H1 (cell line): Measurements from ENCODE around the gene PCED1B. TPM values are rescaled to one million over a fixed set of nuclear protein-coding genes. Genes with fewer than 3 reads are reported as not detected.

Source experiments
- CTCF ChIA-PET: fragments of 300-600 bp; sonication (Branson Sonifier 250); formaldehyde crosslinking; loops from one replicate; lab custom pipeline; 2021; ENCODE audit not compliant: partially characterized antibody; lab: Charles Lee
- POLR2A ChIA-PET: fragments of 300-600 bp; sonication (Branson Sonifier 250); formaldehyde crosslinking; loops from one replicate; lab custom pipeline; 2021; ENCODE audit warnings: inconsistent platforms; ENCODE audit not compliant: partially characterized antibody; lab: Charles Lee
- DNase-seq, 2 experiments: peaks; one replicate each; pipeline versions ENCODE4 v3.0.0 to v3.0.0-alpha.2; 2010 to 2022; ENCODE audit warnings: low spot score in 2 of 2, low read depth in 1 of 2, mixed read lengths in 1 of 2
- FAIRE-seq: peaks from 2 replicates; lab custom pipeline; 2011; peaks lifted over from hg19 to GRCh38; lab: Jason Lieb, UNC
- H2AFZ ChIP-seq: 2 replicates; pipeline ENCODE4 v1.8.1; 2012; ENCODE audit warnings: low read length, inconsistent platforms
- H2AK5ac ChIP-seq: 2 replicates; pipeline ENCODE4 v1.6.1; 2013; ENCODE audit warnings: low read depth, low read length
- H2BK120ac ChIP-seq: replicated peaks from 2 replicates; pipeline ENCODE3; 2013; ENCODE audit warnings: low read depth, low read length, inconsistent platforms
- H2BK12ac ChIP-seq: 2 replicates; pipeline ENCODE4 v1.6.1; 2013; ENCODE audit warnings: low read depth, low read length
- H2BK15ac ChIP-seq: 2 replicates; pipeline ENCODE4 v1.6.1; 2013; ENCODE audit warnings: low read length
- H2BK20ac ChIP-seq: 2 replicates; pipeline ENCODE4 v1.6.1; 2013; ENCODE audit warnings: low read length
- H2BK5ac ChIP-seq: 2 replicates; pipeline ENCODE4 v1.6.1; 2013; ENCODE audit warnings: low read depth, low read length
- H3K14ac ChIP-seq: 2 replicates; pipeline ENCODE4 v1.6.1; 2013; ENCODE audit warnings: inconsistent platforms; ENCODE audit not compliant: insufficient read length
- H3K18ac ChIP-seq: 2 replicates; pipeline ENCODE4 v1.6.1; 2013; ENCODE audit warnings: low read length; ENCODE audit errors: extremely low read depth
- H3K23ac ChIP-seq: 2 replicates; pipeline ENCODE4 v1.6.1; 2013; ENCODE audit warnings: inconsistent platforms; ENCODE audit not compliant: insufficient read length
- H3K23me2 ChIP-seq: 2 replicates; pipeline ENCODE4 v1.6.1; 2013; ENCODE audit warnings: low read depth, low read length
- H3K27ac ChIP-seq: 2 replicates; pipeline ENCODE4 v1.6.1; 2011; ENCODE audit warnings: low read depth, low read length, inconsistent platforms
- H3K27me3 ChIP-seq, 4 experiments: replicated peaks in 1 of 4; 1 replicate in 1 of 4; 2 replicates in 3 of 4; pipeline versions ENCODE4 v1.6.1 to v1.8.1; 2011 to 2013; ENCODE audit warnings: low read length in 3 of 4, mild to moderate bottlenecking in 3 of 4, inconsistent platforms in 2 of 4, mixed read lengths in 2 of 4, moderate library complexity in 1 of 4; ENCODE audit not compliant: control insufficient read depth in 3 of 4, insufficient read depth in 3 of 4; ENCODE audit errors: extremely low read depth in 1 of 4
- H3K36me3 ChIP-seq, 4 experiments: 2 replicates each; pipeline versions ENCODE4 v1.6.1 to v1.8.1; 2011 to 2013; ENCODE audit warnings: mild to moderate bottlenecking in 4 of 4, low read length in 3 of 4, moderate library complexity in 2 of 4, control low read depth in 1 of 4, inconsistent platforms in 1 of 4; ENCODE audit not compliant: insufficient read depth in 4 of 4, control insufficient read depth in 2 of 4
- H3K4ac ChIP-seq: replicated peaks from 2 replicates; pipeline ENCODE3; 2013; ENCODE audit warnings: low read length, low read depth, mixed read lengths, inconsistent platforms; ENCODE audit not compliant: insufficient read length
- H3K4me1 ChIP-seq, 4 experiments: replicated peaks in 1 of 4; 1 replicate in 1 of 4; 2 replicates in 3 of 4; pipeline versions ENCODE4 v1.6.1 to v1.8.1; 2011 to 2013; ENCODE audit warnings: low read length in 3 of 4, inconsistent platforms in 2 of 4, mixed read lengths in 1 of 4; ENCODE audit not compliant: insufficient read depth in 4 of 4, control insufficient read depth in 3 of 4
- H3K4me2 ChIP-seq, 2 experiments: 2 replicates each; pipeline versions ENCODE4 v1.6.1 to v1.8.1; 2011 to 2013; ENCODE audit warnings: low read depth in 2 of 2, low read length in 2 of 2, control low read depth in 1 of 2, inconsistent platforms in 1 of 2, mild to moderate bottlenecking in 1 of 2; ENCODE audit not compliant: insufficient read depth in 1 of 2
- H3K4me3 ChIP-seq, 4 experiments: fragments of 200-600, 300-600 bp in 1 of 4; sonication (generic), shearing (Covaris generic), sonication (Bioruptor Twin) in 1 of 4; 2 replicates each; pipeline versions ENCODE4 v1.5.1 to v1.8.1; 2011 to 2016; ENCODE audit warnings: low read length in 4 of 4, low read depth in 3 of 4, control low read depth in 2 of 4, inconsistent platforms in 2 of 4, mild to moderate bottlenecking in 2 of 4, mixed read lengths in 1 of 4, moderate library complexity in 1 of 4; ENCODE audit not compliant: insufficient read depth in 2 of 4; ENCODE audit errors: extremely low read depth in 1 of 4
- H3K56ac ChIP-seq: replicated peaks from 2 replicates; pipeline ENCODE3; 2013; ENCODE audit warnings: low read depth, mild to moderate bottlenecking, mixed read lengths, low read length, inconsistent platforms; ENCODE audit not compliant: insufficient read length
- H3K79me1 ChIP-seq: 2 replicates; pipeline ENCODE4 v1.6.1; 2013; ENCODE audit warnings: low read depth, low read length, control low read depth
- H3K79me2 ChIP-seq, 2 experiments: 2 replicates each; pipeline versions ENCODE4 v1.6.1 to v1.8.1; 2012 to 2013; ENCODE audit warnings: low read length in 2 of 2, mild to moderate bottlenecking in 2 of 2, inconsistent platforms in 1 of 2; ENCODE audit not compliant: insufficient read depth in 2 of 2, control insufficient read depth in 1 of 2
- H3K9ac ChIP-seq, 4 experiments: replicated peaks in 1 of 4; 1 replicate in 1 of 4; 2 replicates in 3 of 4; pipeline versions ENCODE4 v1.6.1 to v1.8.1; 2011 to 2013; ENCODE audit warnings: low read depth in 3 of 4, low read length in 3 of 4, control low read depth in 2 of 4, mild to moderate bottlenecking in 2 of 4, moderate library complexity in 2 of 4, inconsistent platforms in 1 of 4; ENCODE audit errors: extremely low read depth in 1 of 4
- H3K9me3 ChIP-seq, 2 experiments: 2 replicates each; pipeline versions ENCODE4 v1.6.1 to v1.8.1; 2012 to 2013; ENCODE audit warnings: mild to moderate bottlenecking in 2 of 2, moderate library complexity in 2 of 2, control low read depth in 1 of 2, inconsistent platforms in 1 of 2, low read depth in 1 of 2, low read length in 1 of 2, mixed read lengths in 1 of 2; ENCODE audit not compliant: insufficient read depth in 2 of 2
- H4K20me1 ChIP-seq, 2 experiments: replicated peaks in 1 of 2; 2 replicates each; pipeline versions ENCODE3 to v1.8.1; 2011 to 2013; ENCODE audit warnings: inconsistent platforms in 2 of 2, low read length in 2 of 2, mild to moderate bottlenecking in 1 of 2; ENCODE audit not compliant: insufficient read depth in 2 of 2, control insufficient read depth in 1 of 2
- H4K5ac ChIP-seq: 2 replicates; pipeline ENCODE4 v1.6.1; 2013; ENCODE audit warnings: low read length, low read depth, mixed read lengths, inconsistent platforms; ENCODE audit not compliant: insufficient read length
- H4K8ac ChIP-seq: 2 replicates; pipeline ENCODE4 v1.8.0; 2013; ENCODE audit warnings: mild to moderate bottlenecking, moderate library complexity, low read length, inconsistent platforms; ENCODE audit not compliant: insufficient read depth; ENCODE audit errors: extremely low read depth
- H4K91ac ChIP-seq: replicated peaks from 2 replicates; pipeline ENCODE3; 2013; ENCODE audit warnings: low read length, mixed read lengths, inconsistent platforms; ENCODE audit not compliant: insufficient read length
- EGR1 ChIP-seq: IDR thresholded peaks from 2 replicates; pipeline ENCODE4 v1.6.1; 2011; ENCODE audit warnings: low read depth, low read length, borderline replicate concordance
- EZH2 ChIP-seq: fragments of 200-600 bp; sonication (generic); IDR thresholded peaks from 2 replicates; pipeline ENCODE4 v1.7.1; 2012; ENCODE audit warnings: low read depth, mild to moderate bottlenecking, moderate library complexity, low read length, inconsistent platforms; ENCODE audit not compliant: severe bottlenecking
- KDM4A ChIP-seq: IDR thresholded peaks from one replicate; pipeline ENCODE4 v1.7.1; 2012; ENCODE audit warnings: low read depth, mild to moderate bottlenecking, moderate library complexity, low read length, inconsistent platforms; ENCODE audit not compliant: severe bottlenecking
- SRF ChIP-seq: IDR thresholded peaks from 2 replicates; pipeline ENCODE4 v1.6.1; 2011; ENCODE audit warnings: mild to moderate bottlenecking, low read depth, low read length, moderate library complexity
- TAF7 ChIP-seq: optimal IDR thresholded peaks from 2 replicates; pipeline ENCODE3; 2011; ENCODE audit warnings: low read depth, mild to moderate bottlenecking, inconsistent platforms, low read length, moderate library complexity, borderline replicate concordance
- WGBS, 2 experiments: shearing (Covaris generic) in 1 of 2; methylation state at CpG; one replicate each; pipeline versions ENCODE4 v1.1.6 to v1.1.7; 2013 to 2015; ENCODE audit warnings: low lambda C conversion rate in 2 of 2, mixed read lengths in 2 of 2, inconsistent platforms in 1 of 2, low coverage in 1 of 2, missing lambda C conversion rate in 1 of 2; ENCODE audit not compliant: insufficient replicate concordance in 2 of 2, insufficient coverage in 1 of 2, insufficient read length in 1 of 2; ENCODE audit errors: extremely low coverage in 1 of 2, missing lambda C conversion rate in 1 of 2; 5-methylcytosine and 5-hydroxymethylcytosine counted together
- polyA plus RNA-seq, 7 experiments: library from polyadenylated mRNA; depleted of rRNA in 3 of 7; stranded (reverse) in 5 of 7; unstranded in 2 of 7; fragments of >200 nt in 5 of 7; fragments of 200-250 nt in 2 of 7; gene quantifications; 1 replicate in 5 of 7; 2 replicates in 1 of 7; 4 replicates in 1 of 7; pipeline versions ENCODE4 v1.2.1 to v1.2.3, GENCODE V29; 2011 to 2013; ENCODE audit warnings: missing spikeins in 2 of 7, mixed read lengths in 2 of 7
- total RNA-seq: library from RNA; stranded (reverse); fragmentation: NEBNext Ultra II Directional; extraction: Animal tissue kit (Norgen Biotek cat#: 25700); gene quantifications from 2 replicates; pipeline ENCODE4 v1.2.1, GENCODE V29; 2021

PCED1B gene
- total and polyA plus RNA-seq, 2 of the 8 experiments (the other 6 are each of a cell fraction or from before 2014, with no cell fraction given) = 4.7 to 5.4 TPM

DNA sequence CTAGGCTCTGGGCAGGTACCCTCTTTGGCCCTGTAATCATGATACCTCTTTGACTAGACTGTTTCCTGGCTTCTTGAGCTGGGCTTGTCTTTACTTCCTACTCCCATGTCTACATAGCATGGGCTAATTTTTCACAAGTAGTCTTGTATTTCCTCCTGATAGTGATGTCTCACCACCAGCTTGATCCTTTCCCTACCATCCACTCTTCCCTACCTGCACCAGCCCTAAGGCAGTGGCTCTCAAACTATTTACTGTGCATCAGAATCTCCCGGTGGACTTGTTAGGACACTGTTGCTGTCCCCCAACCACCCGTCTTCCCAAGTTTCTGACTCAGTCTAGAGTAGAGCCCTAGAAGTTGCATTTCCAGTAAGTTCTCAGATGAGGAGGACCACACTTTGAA lies 163.0 kb downstream of the PCED1B start:
- H3K4me2 ChIP-seq = no peak overlapping the region
- H3K27ac ChIP-seq = no peak overlapping the region
- no peaks in the 10 kb centered on the region for H3K79me1 ChIP-seq
- CTCF ChIA-PET = no interaction called here
- H3K36me3 ChIP-seq = no peaks in the 10 kb centered on the region
- TF ChIP-seq TAF7 (no peak), SRF (no peak), EGR1 (no peak), KDM4A (no peak), EZH2 (no peak)
- 95% methylated on average over 2 of the region's 2 CpGs; no CpG with 5 or more reads in 1 of the 2 experiments for WGBS, 2 experiments
- H2AK5ac ChIP-seq = no peak overlapping the region
- H2BK5ac ChIP-seq = no peak overlapping the region
- no peaks in the 10 kb centered on the region; a peak in 1 of 7 replicates for H3K4me1 ChIP-seq
- no peak overlapping the region for H3K56ac ChIP-seq
- no peak overlapping the region for H3K4me3 ChIP-seq
- no peak overlapping the region for H3K18ac ChIP-seq
- H4K5ac ChIP-seq = no peak overlapping the region
- H4K20me1 ChIP-seq = no peaks in the 10 kb centered on the region
- H2BK20ac ChIP-seq = no peak overlapping the region
- no peaks in the 10 kb centered on the region for H3K23me2 ChIP-seq
- H3K9ac ChIP-seq = no peak overlapping the region
- peaks cover 0 to 1% (median 0%) of the 10 kb centered on the region in 4 experiments; a peak in 1 of 7 replicates for H3K27me3 ChIP-seq
- no peak overlapping the region for H4K91ac ChIP-seq
- no peak overlapping the region for H2BK15ac ChIP-seq
- FAIRE-seq = no peak
- H2BK12ac ChIP-seq = no peak overlapping the region
- no peak overlapping the region for H3K14ac ChIP-seq
- H2BK120ac ChIP-seq = no peak overlapping the region
- no peaks in the 10 kb centered on the region for H3K79me2 ChIP-seq
- POLR2A ChIA-PET = no interaction called here
- no peak overlapping the region for H2AFZ ChIP-seq
- no peak overlapping the region for H3K4ac ChIP-seq
- DNase-seq = no peak
- no peak overlapping the region for H3K23ac ChIP-seq
- H4K8ac ChIP-seq = no peak overlapping the region
- H3K9me3 ChIP-seq = no peaks in the 10 kb centered on the region
